Eye (tissue), 1 donor: Measurements from ENCODE around the gene MPEG1.

Experiments
- DNase-seq: peaks from one replicate; pipeline ENCODE4 v3.0.0-alpha.2; 2015

Gene MPEG1

DNA sequence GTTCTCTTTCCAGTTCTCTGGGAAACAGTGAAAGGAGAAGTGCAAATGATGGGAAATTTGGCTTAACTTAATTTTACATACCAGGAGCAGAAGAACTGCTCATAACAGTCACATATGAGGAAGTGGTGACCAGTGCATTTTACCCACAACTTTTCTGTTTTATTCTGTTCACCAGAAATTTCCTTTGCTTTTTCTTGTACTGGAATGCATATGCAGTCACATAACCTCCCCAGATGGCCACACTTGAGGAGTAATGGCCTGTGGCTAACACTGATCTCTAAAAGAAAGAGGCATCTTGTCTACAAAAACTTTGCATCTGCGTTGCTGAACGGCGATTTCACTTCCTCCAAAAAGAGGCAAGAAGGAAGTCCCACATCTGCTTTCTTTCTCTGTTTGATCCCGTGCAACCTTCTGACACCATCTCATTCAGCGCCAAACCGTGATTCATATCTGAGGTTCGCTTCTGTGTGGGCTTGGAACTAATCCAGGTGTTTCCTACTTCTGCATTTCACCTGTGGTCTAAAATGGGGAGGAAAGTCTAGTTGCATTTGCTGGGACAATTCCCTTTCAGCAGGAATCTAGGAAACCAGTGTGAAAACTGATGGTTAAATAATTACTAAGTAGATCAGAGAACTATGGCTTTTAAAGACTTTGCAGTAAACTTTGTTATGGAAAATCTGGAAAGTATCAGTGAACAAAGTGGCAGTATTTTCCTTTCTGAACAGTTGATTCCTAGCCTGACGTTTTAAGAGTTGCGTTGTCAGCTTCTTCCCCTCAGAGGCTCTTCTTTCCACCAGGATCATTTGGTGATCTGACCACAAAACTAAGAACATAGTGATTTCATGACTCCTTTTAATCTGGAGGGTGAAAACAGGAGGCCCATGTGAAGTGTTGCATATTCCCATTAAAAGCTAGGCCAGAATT, 4.2 kb upstream of the MPEG1 start:
- peak; percentile 43 for DNase-seq

DNA sequence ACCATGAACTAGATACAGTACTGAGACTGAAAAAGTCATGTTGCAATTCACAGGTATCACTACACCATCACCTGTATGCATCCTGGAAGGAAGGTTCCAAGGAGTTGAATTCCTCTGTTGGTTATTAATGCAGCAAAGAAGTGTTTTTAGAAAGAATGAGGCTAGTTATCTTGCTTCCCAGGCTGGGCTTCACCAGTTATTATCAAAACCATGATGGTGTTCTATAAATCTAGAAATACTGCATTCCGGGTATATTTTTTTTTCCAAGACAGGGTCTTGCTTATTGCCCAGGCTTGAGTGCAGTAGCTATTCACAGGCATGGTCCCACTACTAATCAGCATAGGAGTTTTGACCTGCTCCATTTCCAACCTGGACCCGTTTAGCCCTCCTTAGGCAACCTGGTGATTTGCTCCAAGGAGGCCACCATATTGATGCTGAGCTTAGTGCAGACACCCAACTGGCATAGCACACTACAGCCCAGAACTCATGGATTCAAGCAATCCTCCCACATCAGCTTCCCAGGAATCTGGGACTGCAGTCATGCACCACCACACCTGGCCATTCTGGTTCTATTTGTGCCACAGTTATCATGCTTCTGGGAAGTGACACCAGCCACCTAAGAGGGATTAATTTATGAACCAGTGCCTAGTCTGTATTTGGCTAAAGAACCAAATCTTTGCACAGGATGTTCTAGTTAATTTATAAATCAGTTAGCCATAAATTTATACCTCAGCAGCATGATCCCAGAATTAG, 1.6 kb upstream of the MPEG1 start:
- DNase-seq = no peak

DNA sequence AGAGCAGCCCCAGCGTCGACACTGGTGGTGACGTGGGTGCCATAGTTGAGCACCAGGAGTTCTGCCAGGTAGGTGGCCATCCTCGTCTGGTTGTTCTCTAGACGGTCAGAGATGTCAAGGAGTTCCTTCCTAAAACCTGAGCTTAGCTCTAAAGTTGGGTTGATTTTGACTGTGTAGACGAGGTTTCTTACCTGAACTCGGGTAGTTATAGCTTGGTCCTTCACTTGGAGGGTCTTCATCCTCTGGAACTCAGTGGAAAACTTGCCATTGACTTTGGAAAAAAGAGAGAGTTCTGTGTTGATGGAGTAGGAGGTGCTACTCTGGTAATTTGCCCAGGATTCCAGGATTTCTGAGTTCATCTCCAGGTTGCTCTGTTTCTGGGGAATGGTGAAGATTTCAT, 505 bp downstream of the MPEG1 start:
- no peak for DNase-seq

GRCh38 chr11:59208956-59209355, 3.8 kb downstream of the MPEG1 start:
- DNase-seq = no peak

GRCh38 chr11:59207988-59208451, 4.7 kb downstream of the MPEG1 start:
- peak; percentile 62 for DNase-seq

- DNase-seq = peak; percentile 72
These were observed 6.1 kb downstream of the MPEG1 start for GRCh38 chr11:59206635-59207034.

GRCh38 chr11:59205648-59206047, 7.1 kb downstream of the MPEG1 start:
- DNase-seq = no peak

GRCh38 chr11:59204746-59205145, 8.0 kb downstream of the MPEG1 start:
- DNase-seq = no peak

GRCh38 chr11:59201353-59201752, 11.4 kb downstream of the MPEG1 start:
- no peak for DNase-seq

DNA sequence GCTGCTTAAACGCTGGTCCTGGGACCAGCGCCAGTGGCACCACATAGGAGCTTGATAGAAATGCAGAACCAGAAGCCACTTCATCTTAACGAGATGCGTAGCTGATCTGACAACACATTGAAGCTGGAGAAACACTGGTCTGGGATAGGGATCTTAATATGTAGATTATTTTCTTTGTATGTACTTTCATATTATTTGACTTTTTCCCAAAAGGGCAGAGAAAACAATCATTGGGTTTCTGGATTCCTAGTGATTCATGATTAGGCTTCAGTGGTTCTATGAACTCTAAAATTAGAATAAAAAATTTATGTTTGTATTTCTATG, 12.3 kb downstream of the MPEG1 start:
- no peak for DNase-seq

GRCh38 chr11:59199546-59200422, 12.9 kb downstream of the MPEG1 start:
- no peak for DNase-seq

DNA sequence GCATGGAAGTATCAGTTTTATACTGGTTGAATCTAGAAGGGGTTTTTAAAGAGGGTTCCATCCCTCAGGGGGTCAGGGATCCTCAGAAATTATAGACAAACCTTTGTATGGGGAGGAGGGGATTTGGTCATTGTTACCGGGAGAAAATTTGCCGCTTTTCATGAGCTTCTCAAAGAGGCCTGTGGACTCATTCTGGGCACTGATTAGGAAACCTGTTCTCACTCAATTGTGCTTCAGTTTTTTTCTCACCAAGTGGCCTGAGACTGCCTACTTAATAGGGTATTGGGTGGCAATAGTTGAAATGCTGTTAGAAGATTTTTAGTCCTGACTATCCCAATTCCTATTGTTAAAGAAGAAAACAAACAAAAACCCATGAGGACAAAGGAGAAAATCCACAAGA, 14.0 kb downstream of the MPEG1 start:
- no peak for DNase-seq

- DNase-seq = peak; percentile 68
These were observed 14.7 kb downstream of the MPEG1 start for GRCh38 chr11:59197991-59198390.

DNA sequence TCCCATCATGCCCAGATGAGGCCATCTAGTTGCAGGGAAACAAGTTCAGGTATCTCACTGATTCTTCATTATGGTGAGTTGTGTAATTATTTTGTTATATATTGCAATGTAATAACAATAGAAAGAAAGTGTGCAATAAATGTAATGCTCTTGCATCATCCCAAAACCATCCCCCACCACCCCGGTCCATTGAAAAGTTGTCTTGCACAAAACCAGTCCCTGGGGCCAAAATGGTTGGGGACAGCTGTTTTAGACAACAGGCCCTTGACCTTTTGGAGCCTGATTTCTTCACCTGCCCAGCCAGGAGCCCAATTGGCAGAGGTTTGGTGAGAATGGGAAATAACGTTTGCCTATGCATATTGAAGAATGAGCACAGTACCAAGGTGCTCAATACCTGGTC, 15.9 kb downstream of the MPEG1 start:
- no peak for DNase-seq

GRCh38 chr11:59195586-59195985, 17.1 kb downstream of the MPEG1 start:
- no peak for DNase-seq

DNA sequence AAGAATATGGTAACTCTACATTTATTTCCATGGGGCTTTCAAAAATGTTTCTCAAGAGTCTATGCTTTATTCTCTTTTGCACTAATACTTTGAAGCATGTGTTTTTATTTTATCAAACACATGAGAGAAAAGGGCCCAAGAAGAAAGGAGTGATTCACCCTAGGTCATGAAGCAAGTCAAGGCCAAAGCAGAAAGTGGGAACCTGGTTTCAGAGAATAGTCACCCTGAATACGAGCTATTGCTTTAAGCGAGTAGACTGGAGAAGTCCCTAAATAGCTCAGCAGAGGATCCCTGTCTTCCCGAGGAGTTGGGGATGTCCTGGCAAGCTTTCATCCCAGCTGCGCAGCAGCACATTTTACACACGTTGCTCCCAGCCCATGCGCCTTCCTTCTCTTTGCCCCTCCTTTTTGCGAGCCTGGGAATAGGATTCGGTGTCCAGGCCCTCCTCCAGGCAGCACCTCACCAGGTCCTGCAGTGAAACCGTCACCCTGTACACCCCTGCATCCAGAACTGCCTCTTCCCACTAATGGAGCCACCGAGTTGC, 19.1 kb downstream of the MPEG1 start:
- no peak for DNase-seq

- DNase-seq = no peak
These were observed 20.2 kb downstream of the MPEG1 start for GRCh38 chr11:59192446-59193020.

DNA sequence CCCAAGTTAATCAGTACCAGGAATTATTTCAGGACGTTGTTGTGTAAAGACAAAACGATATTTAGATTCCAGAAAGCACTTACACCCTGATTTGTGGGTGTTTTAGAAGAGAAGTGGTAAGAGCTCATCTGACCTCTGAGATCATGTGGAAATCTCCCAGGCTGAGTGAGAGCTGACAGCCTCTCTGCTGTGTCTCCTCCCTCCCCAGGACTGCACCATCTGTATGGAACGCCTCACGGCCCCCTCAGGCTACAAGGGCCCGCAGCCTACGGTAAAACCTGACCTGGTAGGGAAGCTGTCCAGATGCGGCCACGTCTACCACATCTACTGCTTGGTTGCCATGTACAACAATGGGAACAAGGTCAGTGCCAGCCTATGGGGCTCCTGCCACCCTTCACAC, 20.8 kb downstream of the MPEG1 start:
- DNase-seq = no peak

DNA sequence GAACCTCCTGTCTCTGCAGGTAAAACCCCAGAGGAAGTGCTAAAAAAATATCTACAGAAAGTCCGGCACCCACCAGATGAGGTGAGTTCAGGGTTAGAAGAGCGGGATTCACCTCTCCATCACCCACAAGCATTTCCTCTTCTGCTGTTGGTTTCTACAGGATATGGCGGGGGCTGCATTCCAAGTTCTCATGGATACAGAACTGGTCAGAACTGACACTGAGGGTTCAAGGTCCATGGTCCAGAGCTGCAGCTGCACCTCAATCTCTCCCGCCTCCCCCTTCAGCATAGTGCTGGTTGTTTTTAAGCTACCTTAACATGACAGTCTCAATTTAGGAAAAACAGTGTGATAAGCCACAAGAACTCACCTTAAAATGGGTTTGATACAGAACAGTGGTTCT, 21.6 kb downstream of the MPEG1 start:
- no peak for DNase-seq

DNA sequence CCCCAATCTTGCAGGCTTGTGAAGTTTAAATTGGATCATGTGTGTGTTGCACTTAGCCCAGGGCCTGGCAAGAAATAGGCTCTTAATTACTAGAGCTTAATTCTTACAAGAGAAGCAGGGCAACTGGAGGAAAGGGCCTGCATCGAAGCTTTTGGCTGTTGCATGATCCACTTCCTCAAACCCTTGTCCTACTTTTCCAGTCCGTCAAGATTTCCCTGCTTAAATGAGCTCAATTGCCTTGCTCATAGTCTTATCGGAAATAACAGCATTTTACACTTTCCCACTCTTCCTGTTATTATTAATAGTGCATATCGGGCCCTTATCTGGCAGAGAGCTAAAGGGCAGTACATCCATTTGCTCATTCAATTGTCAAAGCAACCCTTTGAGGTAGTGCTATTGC, 22.7 kb downstream of the MPEG1 start:
- no peak for DNase-seq

DNA sequence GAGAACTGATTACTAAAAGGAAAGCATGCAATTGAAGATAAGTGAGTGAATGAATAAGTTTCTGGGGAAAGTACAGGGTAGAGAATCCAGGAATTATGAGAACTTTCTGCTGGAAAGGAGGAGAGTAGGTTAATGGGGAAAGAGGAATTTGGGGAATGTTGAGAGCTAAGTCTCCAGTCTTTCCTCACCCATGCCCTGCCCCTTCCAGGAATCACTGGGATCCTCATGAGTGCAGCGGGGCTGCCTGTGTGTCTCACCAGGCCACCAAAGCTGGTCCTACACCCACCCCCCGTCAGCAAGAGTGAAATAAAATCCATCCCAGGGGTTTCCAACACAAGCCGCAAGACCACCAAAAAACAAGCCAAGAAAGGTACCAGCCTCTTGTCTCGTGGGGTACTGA, 23.8 kb downstream of the MPEG1 start:
- DNase-seq = no peak

GRCh38 chr11:59187587-59187986, 25.1 kb downstream of the MPEG1 start:
- DNase-seq = peak; percentile 17

- DNase-seq = no peak
These were observed 25.7 kb downstream of the MPEG1 start for GRCh38 chr11:59187035-59187434.
